ENCODE measurements around the gene IRF8.

Gene IRF8

DNA sequence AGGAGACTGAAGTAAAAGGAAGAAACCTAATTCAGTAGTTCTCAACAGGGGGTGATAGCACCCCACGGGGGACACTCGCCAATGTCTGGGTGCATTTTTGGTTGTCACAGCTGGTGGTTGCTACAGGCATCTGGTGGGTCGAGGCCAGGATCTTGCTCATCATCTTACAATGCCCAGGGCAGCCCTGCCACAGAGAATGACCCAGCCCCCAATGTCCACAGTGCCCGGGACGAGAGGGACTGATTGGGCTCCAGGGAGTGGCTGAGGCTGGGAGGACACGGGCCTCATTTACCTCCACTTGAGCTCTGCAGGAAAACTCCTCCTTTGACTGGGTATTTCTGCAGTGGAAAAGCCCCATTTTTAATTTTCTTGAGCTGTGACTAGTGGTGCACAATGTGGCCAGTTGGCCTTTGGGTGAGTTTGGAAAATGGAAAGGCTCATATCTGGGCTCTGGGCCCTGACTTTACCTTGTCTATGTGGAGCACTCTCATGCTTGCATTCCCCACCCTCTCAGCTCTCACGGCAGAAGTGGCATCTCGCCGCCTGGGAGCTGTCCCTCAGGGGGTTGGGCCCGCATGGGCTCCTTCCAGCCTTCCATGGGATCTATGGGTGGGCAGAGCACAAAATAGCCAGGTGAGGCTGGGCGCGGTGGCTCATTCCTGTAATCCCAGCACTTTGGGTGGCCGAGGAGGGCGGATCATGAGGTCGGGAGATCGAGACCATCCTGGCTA is 37.7 kb upstream of the IRF8 start:
- no peak for TF ChIP-seq CTCF (IDR thresholded peaks at IDR 0.05)
- no peak for TF ChIP-seq ZFX (IDR thresholded peaks at IDR 0.05; ENCODE audit: borderline replicate concordance)
- no peak overlapping the region for H3K27ac ChIP-seq

GRCh38 chr16:85862476-85863383 is 36.2 kb upstream of the IRF8 start:
- H3K27ac ChIP-seq: no peak overlapping the region
- TF ChIP-seq ZFX (IDR thresholded peaks at IDR 0.05; ENCODE audit: borderline replicate concordance) (no peak), CTCF (IDR thresholded peaks at IDR 0.05) (no peak)

- no peak overlapping the region for H3K27ac ChIP-seq
Observed at GRCh38 chr16:85863384-85863774, 35.6 kb upstream of the IRF8 start.

GRCh38 chr16:85864965-85865364 is 34.0 kb upstream of the IRF8 start:
- TF ChIP-seq ZFX (IDR thresholded peaks at IDR 0.05; ENCODE audit: borderline replicate concordance) (no peak), CTCF (IDR thresholded peaks at IDR 0.05) (no peak)
- no peak overlapping the region for H3K27ac ChIP-seq

More at GRCh38 chr16:85863384-85863774, 35.6 kb upstream of the IRF8 start:
- TF ChIP-seq ZFX (IDR thresholded peaks at IDR 0.05; ENCODE audit: borderline replicate concordance) (no peak), CTCF (IDR thresholded peaks at IDR 0.05) (no peak)

GRCh38 chr16:85867189-85867588 is 31.8 kb upstream of the IRF8 start:
- H3K27ac ChIP-seq: no peak overlapping the region
- no peak for TF ChIP-seq ZFX (IDR thresholded peaks at IDR 0.05; ENCODE audit: borderline replicate concordance)
- TF ChIP-seq CTCF (IDR thresholded peaks at IDR 0.05): no peak

GRCh38 chr16:85868495-85868894 is 30.5 kb upstream of the IRF8 start:
- H3K27ac ChIP-seq: no peak overlapping the region
- TF ChIP-seq ZFX (IDR thresholded peaks at IDR 0.05; ENCODE audit: borderline replicate concordance) (no peak), CTCF (IDR thresholded peaks at IDR 0.05) (no peak)

DNA sequence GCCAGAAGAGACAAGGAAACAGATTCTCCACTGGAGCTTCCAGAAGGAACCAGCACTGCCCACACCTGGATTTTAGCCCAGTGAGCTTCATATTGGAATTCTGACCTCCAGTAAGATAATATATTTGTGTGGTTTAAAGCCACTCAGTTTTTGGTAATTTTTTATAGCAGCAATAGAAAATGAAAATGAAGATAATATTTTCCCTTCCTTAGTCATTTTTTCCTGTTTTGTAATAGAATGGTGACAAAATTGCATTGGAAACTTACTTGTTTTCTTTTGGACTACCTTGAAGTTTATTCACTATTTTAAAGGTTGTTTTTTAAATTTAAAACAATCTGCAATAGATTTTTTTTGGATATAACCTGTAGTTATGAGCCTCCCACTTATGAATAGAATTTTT is 29.8 kb upstream of the IRF8 start:
- no peak for TF ChIP-seq ZFX (IDR thresholded peaks at IDR 0.05; ENCODE audit: borderline replicate concordance)
- TF ChIP-seq CTCF (IDR thresholded peaks at IDR 0.05): no peak
- no peak overlapping the region for H3K27ac ChIP-seq
